DND-41 (cell line): Measurements from ENCODE around the gene RHOT2.

Experiments used
- ATAC-seq: fragments of 200-7000 bp; cut with Tn5 transposase; 3 replicates; pipeline ENCODE4 v1.9.1; 2021; ENCODE audit warnings: low read depth; ENCODE audit not compliant: insufficient read depth
- DNase-seq: peaks from one replicate; pipeline ENCODE4 v3.0.0-alpha.2; 2020
- H2AFZ ChIP-seq: 2 replicates; pipeline ENCODE4 v1.6.0; 2012; ENCODE audit warnings: low read depth, low read length
- H3K27ac ChIP-seq: 2 replicates; pipeline ENCODE4 v1.5.1; 2012; ENCODE audit warnings: low read length, inconsistent platforms
- H3K27me3 ChIP-seq: fragments of 200-600 bp; sonication (generic); 2 replicates; pipeline ENCODE4 v1.6.0; 2012; ENCODE audit warnings: low read length, mild to moderate bottlenecking, inconsistent platforms; ENCODE audit not compliant: insufficient read depth, poor library complexity
- H3K36me3 ChIP-seq: 2 replicates; pipeline ENCODE4 v1.5.1; 2012; ENCODE audit warnings: low read length, inconsistent platforms; ENCODE audit not compliant: insufficient read depth
- H3K4me1 ChIP-seq: 2 replicates; pipeline ENCODE4 v1.5.1; 2012; ENCODE audit warnings: mild to moderate bottlenecking, low read length; ENCODE audit not compliant: insufficient read depth
- H3K4me2 ChIP-seq: 2 replicates; pipeline ENCODE4 v1.6.0; 2012; ENCODE audit warnings: mild to moderate bottlenecking, moderate library complexity, low read length, inconsistent platforms; ENCODE audit not compliant: insufficient read depth
- H3K4me3 ChIP-seq, 2 experiments: fragments of 200-600 bp in 1 of 2; shearing (Covaris generic) in 1 of 2; 2 replicates each; pipeline ENCODE4 v1.5.1; 2012 to 2016; ENCODE audit warnings: inconsistent platforms in 2 of 2, low read length in 2 of 2, mild to moderate bottlenecking in 2 of 2, low read depth in 1 of 2, moderate library complexity in 1 of 2
- H3K79me2 ChIP-seq: 2 replicates; pipeline ENCODE4 v1.6.0; 2012; ENCODE audit warnings: low read length, inconsistent platforms; ENCODE audit not compliant: insufficient read depth
- H3K9ac ChIP-seq: 2 replicates; pipeline ENCODE4 v1.6.0; 2012; ENCODE audit warnings: low read depth, mild to moderate bottlenecking, inconsistent platforms, low read length, moderate library complexity
- H3K9me3 ChIP-seq: 2 replicates; pipeline ENCODE4 v1.5.1; 2012; ENCODE audit warnings: low read length, moderate library complexity, mild to moderate bottlenecking, inconsistent platforms; ENCODE audit not compliant: insufficient read depth, severe bottlenecking
- H4K20me1 ChIP-seq: 2 replicates; pipeline ENCODE4 v1.6.0; 2012; ENCODE audit warnings: low read length; ENCODE audit not compliant: insufficient read depth
- EZH2 ChIP-seq: IDR thresholded peaks from 3 replicates; pipeline ENCODE4 v1.6.1; 2012; ENCODE audit warnings: borderline replicate concordance, low read depth, mild to moderate bottlenecking, moderate library complexity, low read length, inconsistent platforms; ENCODE audit not compliant: severe bottlenecking
- TF ChIP-seq, protein P1 (sequence below): IDR thresholded peaks from 2 replicates; pipeline ENCODE4 v1.5.1; 2012; ENCODE audit warnings: borderline replicate concordance, low read length, moderate library complexity, mild to moderate bottlenecking; ENCODE audit not compliant: poor library complexity, severe bottlenecking; ENCODE audit errors: extremely low read depth

Gene RHOT2

DNA sequence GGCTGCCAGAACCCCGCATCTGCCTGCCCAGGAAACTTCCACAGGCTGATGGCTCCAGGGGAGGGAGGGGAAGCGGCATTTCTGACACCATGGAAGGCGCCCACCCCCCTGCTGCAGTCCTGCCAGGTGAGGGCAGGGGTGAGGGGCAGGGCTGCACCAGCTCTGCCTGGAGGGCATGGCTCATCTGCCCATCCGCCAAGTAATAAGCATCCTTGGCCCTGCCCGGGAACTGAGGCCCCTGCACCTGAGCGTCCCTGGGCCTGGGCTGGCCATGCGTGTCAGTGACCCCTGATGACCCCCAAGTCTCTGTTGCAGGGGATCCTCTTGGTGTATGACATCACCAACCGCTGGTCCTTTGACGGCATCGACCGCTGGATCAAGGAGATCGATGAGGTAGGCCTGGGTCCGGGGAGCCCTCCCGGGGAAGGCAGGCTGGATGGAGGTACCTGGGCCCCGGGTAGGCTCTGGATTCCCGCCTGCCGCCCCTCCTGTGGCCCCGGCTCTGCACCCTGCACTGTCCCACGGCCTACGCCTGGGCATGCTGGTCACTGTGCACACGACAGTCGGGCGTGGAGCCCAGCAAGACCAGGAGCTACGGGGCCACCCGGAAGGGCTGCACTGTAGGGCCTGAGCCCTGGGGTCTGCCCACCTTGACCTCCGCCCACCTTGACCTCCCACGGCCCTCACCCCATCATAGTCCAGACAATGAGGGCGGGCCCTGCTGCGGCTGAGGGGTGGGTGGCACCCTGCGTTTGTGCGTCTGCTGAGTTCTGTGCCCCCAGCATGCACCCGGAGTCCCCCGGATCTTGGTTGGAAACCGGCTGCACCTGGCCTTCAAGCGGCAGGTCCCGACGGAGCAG lies 42.6 kb upstream of the RHOT2 start:
- Histone ChIP-seq H3K27ac (no peak overlapping the region), H3K4me3 (no peak overlapping the region), H3K4me1 (no peaks in the 10 kb centered on the region), H2AFZ (no peak overlapping the region), H3K36me3 (peaks cover 21% of the 10 kb centered on the region), H3K4me2 (no peak overlapping the region), H3K79me2 (peaks cover 4% of the 10 kb centered on the region), H3K27me3 (no peaks in the 10 kb centered on the region), H3K9ac (no peak overlapping the region), H3K9me3 (no peaks in the 10 kb centered on the region), H4K20me1 (peaks cover 27% of the 10 kb centered on the region)
- DNase-seq (no peak), ATAC-seq (no peak)
- TF ChIP-seq, protein P1, sequence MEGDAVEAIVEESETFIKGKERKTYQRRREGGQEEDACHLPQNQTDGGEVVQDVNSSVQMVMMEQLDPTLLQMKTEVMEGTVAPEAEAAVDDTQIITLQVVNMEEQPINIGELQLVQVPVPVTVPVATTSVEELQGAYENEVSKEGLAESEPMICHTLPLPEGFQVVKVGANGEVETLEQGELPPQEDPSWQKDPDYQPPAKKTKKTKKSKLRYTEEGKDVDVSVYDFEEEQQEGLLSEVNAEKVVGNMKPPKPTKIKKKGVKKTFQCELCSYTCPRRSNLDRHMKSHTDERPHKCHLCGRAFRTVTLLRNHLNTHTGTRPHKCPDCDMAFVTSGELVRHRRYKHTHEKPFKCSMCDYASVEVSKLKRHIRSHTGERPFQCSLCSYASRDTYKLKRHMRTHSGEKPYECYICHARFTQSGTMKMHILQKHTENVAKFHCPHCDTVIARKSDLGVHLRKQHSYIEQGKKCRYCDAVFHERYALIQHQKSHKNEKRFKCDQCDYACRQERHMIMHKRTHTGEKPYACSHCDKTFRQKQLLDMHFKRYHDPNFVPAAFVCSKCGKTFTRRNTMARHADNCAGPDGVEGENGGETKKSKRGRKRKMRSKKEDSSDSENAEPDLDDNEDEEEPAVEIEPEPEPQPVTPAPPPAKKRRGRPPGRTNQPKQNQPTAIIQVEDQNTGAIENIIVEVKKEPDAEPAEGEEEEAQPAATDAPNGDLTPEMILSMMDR, result no peak
- no peak for TF ChIP-seq EZH2

DNA sequence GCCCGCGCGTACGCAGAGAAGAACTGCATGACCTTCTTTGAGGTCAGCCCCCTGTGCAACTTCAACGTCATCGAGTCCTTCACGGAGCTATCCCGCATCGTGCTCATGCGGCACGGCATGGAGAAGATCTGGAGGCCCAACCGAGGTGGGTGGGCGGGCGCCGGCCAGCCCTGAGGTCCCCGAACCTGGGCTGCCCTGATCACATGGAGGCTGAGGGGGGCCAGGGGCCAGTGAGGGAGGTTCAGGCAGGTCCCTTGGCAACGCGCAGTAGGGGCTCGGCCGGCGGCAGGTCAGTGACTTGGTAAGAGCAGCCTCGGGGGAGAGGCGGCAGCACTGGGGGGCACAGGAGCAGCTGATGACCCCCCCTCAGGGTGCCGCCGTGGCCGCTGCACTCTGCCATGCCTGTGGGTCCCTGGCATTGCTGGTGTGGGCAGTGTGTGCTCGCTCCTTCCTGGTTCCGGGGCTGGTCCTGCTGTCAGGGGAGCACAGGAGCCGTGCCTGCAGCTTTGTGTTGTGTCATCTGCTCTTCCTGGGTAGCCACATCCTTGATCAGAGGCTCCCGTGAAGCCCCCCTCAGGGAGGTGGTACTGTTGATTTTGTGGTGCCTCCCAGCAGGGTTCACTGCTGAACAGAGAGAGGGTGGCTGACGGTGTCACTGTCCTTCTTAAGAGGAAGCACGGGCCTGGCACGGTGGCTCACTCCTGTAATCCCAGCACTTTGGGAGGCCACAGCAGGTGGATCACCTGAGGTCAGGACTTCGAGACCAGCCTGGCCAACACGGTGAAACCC lies 41.8 kb upstream of the RHOT2 start:
- Histone ChIP-seq H3K9ac (no peak overlapping the region), H4K20me1 (peaks cover 30% of the 10 kb centered on the region), H3K4me2 (no peak overlapping the region), H3K27ac (no peak overlapping the region), H3K36me3 (peaks cover 21% of the 10 kb centered on the region), H3K27me3 (no peaks in the 10 kb centered on the region), H3K4me3 (no peak overlapping the region), H3K4me1 (no peaks in the 10 kb centered on the region), H3K9me3 (no peaks in the 10 kb centered on the region), H2AFZ (no peak overlapping the region), H3K79me2 (no peaks in the 10 kb centered on the region; the same call in 1 of the 2 replicates)
- no peak for ATAC-seq
- TF ChIP-seq EZH2, result no peak
- TF ChIP-seq, protein P1, result no peak
- no peak for DNase-seq

DNA sequence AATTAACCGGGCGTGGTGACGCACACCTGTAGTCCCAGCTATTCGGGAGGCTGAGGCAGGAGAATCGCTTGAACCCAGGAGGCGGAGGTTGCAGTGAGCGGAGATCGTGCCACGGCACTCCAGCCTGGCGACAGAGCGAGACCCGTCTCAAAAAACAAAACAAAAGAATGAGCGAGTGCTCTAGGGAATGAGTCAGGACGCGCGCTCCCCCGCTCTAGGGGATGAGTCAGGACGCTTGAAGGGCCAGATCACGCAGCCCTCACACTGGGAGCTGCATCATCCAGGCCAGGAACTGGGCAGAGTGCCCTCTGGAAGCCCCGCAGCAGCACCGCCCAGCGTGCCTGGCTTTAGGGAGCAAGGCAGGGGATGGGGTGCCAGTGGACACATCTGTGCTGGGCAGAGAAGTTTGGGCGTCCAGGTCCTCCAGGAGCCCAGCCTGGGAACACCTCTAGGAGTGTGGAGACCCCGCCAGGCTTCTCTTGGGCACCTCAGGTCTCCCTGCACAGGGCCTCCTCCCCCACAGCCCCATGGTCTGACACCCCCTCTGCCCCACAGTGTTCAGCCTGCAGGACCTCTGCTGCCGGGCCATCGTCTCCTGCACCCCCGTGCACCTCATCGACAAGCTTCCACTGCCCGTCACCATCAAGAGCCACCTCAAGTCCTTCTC lies 41.0 kb upstream of the RHOT2 start:
- Histone ChIP-seq H4K20me1 (peaks cover 24% of the 10 kb centered on the region), H3K9ac (no peak overlapping the region), H3K4me3 (no peak overlapping the region), H2AFZ (no peak overlapping the region), H3K27ac (no peak overlapping the region), H3K36me3 (peaks cover 21% of the 10 kb centered on the region), H3K4me1 (no peaks in the 10 kb centered on the region), H3K4me2 (no peak overlapping the region), H3K9me3 (no peaks in the 10 kb centered on the region), H3K27me3 (no peaks in the 10 kb centered on the region), H3K79me2 (no peaks in the 10 kb centered on the region; the same call in 1 of the 2 replicates)
- no peak for ATAC-seq
- no peak for DNase-seq
- TF ChIP-seq EZH2, result no peak
- TF ChIP-seq, protein P1, result no peak
